Mesenchymal stem cell (in vitro differentiated cells and primary cell): ENCODE data around the gene RAD51B.

Experiments
- DNase-seq: peaks from one replicate; pipeline ENCODE4 v3.0.0-alpha.2; 2013
- H2AFZ ChIP-seq: one replicate; pipeline ENCODE4 v1.6.1; 2013; ENCODE audit warnings: low read depth, mild to moderate bottlenecking, control low read depth, inconsistent platforms, low read length, moderate library complexity
- H2AK5ac ChIP-seq: 2 replicates; pipeline ENCODE4 v1.6.1; 2013; ENCODE audit warnings: low read length, moderate library complexity, mild to moderate bottlenecking, inconsistent platforms; ENCODE audit not compliant: severe bottlenecking
- H2BK120ac ChIP-seq: one replicate; pipeline ENCODE4 v1.6.1; 2013; ENCODE audit warnings: low read depth, mild to moderate bottlenecking, inconsistent platforms, low read length, moderate library complexity
- H2BK12ac ChIP-seq, 2 experiments: one replicate each; pipeline ENCODE4 v1.6.1; 2013; ENCODE audit warnings: inconsistent platforms in 2 of 2, low read length in 2 of 2, mild to moderate bottlenecking in 2 of 2, moderate library complexity in 2 of 2, control low read depth in 1 of 2
- H2BK15ac ChIP-seq: one replicate; pipeline ENCODE4 v1.6.1; 2013; ENCODE audit warnings: mild to moderate bottlenecking, low read depth, inconsistent platforms; ENCODE audit not compliant: poor library complexity, severe bottlenecking
- H2BK5ac ChIP-seq: 2 replicates; pipeline ENCODE4 v1.6.1; 2013; ENCODE audit warnings: low read depth, mild to moderate bottlenecking, low read length, control low read depth, inconsistent platforms; ENCODE audit not compliant: poor library complexity, severe bottlenecking
- H3K14ac ChIP-seq, 2 experiments: one replicate each; pipeline ENCODE4 v1.6.1; 2013; ENCODE audit warnings: inconsistent platforms in 2 of 2, low read length in 2 of 2, control low read depth in 1 of 2, mild to moderate bottlenecking in 1 of 2, moderate library complexity in 1 of 2
- H3K18ac ChIP-seq, 2 experiments: one replicate each; pipeline ENCODE4 v1.6.1; 2013; ENCODE audit warnings: inconsistent platforms in 2 of 2, low read length in 2 of 2, control low read depth in 1 of 2, low read depth in 1 of 2, mild to moderate bottlenecking in 1 of 2
- H3K23ac ChIP-seq, 2 experiments: one replicate each; pipeline ENCODE4 v1.6.1; 2013; ENCODE audit warnings: inconsistent platforms in 2 of 2, low read length in 2 of 2, mild to moderate bottlenecking in 2 of 2, moderate library complexity in 2 of 2, control low read depth in 1 of 2
- H3K27ac ChIP-seq: 2 replicates; pipeline ENCODE4 v1.5.1; 2013; ENCODE audit warnings: mild to moderate bottlenecking, moderate library complexity, low read length, control low read depth, inconsistent platforms; ENCODE audit not compliant: poor library complexity, severe bottlenecking
- H3K27me3 ChIP-seq, 2 experiments: 2 replicates each; pipeline versions ENCODE4 v1.6.1 to v1.7.0; 2013; ENCODE audit warnings: low read length in 2 of 2, mild to moderate bottlenecking in 2 of 2, moderate library complexity in 2 of 2, control low read depth in 1 of 2, inconsistent platforms in 1 of 2; ENCODE audit not compliant: control insufficient read depth in 1 of 2, insufficient read depth in 1 of 2
- H3K36me3 ChIP-seq, 2 experiments: 2 replicates each; pipeline versions ENCODE4 v1.6.1 to v1.7.0; 2013; ENCODE audit warnings: low read length in 2 of 2, control low read depth in 1 of 2, inconsistent platforms in 1 of 2, low read depth in 1 of 2, mild to moderate bottlenecking in 1 of 2; ENCODE audit not compliant: insufficient read depth in 2 of 2, control insufficient read depth in 1 of 2
- H3K4ac ChIP-seq, 2 experiments: one replicate each; pipeline ENCODE4 v1.6.1; 2013; ENCODE audit warnings: inconsistent platforms in 2 of 2, low read length in 2 of 2, mild to moderate bottlenecking in 2 of 2, moderate library complexity in 2 of 2, control low read depth in 1 of 2, low read depth in 1 of 2
- H3K4me1 ChIP-seq: 2 replicates; pipeline ENCODE4 v1.6.1; 2013; ENCODE audit warnings: low read depth, low read length, control low read depth; ENCODE audit not compliant: control insufficient read depth, insufficient read depth
- H3K4me2 ChIP-seq: 2 replicates; pipeline ENCODE4 v1.6.1; 2013; ENCODE audit warnings: low read length, mild to moderate bottlenecking, inconsistent platforms; ENCODE audit not compliant: poor library complexity, severe bottlenecking
- H3K4me3 ChIP-seq, 2 experiments: 2 replicates each; pipeline versions ENCODE4 v1.5.1 to v1.7.0; 2013; ENCODE audit warnings: low read length in 2 of 2, mild to moderate bottlenecking in 2 of 2, control low read depth in 1 of 2, low read depth in 1 of 2; ENCODE audit not compliant: insufficient read depth in 1 of 2
- H3K79me1 ChIP-seq: replicated peaks from 2 replicates; pipeline ENCODE4 v1.6.1; 2013; ENCODE audit warnings: mild to moderate bottlenecking, control low read depth, low read length, inconsistent platforms; ENCODE audit not compliant: poor library complexity, severe bottlenecking
- H3K9ac ChIP-seq: 2 replicates; pipeline ENCODE4 v1.7.0; 2013; ENCODE audit warnings: mild to moderate bottlenecking, low read length, moderate library complexity
- H3K9me3 ChIP-seq: 2 replicates; pipeline ENCODE4 v1.7.0; 2013; ENCODE audit warnings: mild to moderate bottlenecking, low read length; ENCODE audit not compliant: control insufficient read depth
- H4K8ac ChIP-seq: one replicate; pipeline ENCODE4 v1.6.1; 2013; ENCODE audit warnings: inconsistent platforms, mild to moderate bottlenecking, low read length, moderate library complexity
- H4K91ac ChIP-seq: one replicate; pipeline ENCODE4 v1.6.1; 2013; ENCODE audit warnings: mild to moderate bottlenecking, low read length, inconsistent platforms
- WGBS: methylation state at CpG from one replicate; pipeline ENCODE4 v1.1.7; 2013; ENCODE audit warnings: mixed read lengths; 5-methylcytosine and 5-hydroxymethylcytosine counted together

RAD51B gene

DNA sequence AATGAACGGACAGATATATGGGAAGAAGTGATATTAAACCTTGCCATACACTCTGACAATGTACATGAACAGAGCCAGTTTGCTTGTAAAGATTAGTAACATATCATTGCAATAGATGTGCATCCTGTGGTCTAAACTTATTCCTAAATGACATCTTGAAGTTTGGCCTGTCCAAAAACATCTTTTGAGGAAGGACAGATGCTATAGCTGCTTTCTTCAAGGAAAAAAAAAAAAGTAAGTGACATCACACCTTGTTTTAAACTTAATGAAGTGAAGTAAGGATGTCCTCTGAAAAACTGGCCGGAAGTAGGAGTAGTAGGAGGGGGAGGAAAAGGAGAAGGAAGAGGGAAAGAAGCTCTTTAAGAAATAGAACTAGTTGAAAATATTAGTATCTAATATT is 132.8 kb downstream of the RAD51B start:
- no peaks in the 10 kb centered on the region for H3K36me3 ChIP-seq
- H4K91ac ChIP-seq, result no peak overlapping the region
- H3K14ac ChIP-seq, result no peak overlapping the region
- no peak overlapping the region for H3K18ac ChIP-seq
- no peak overlapping the region for H3K23ac ChIP-seq
- WGBS, result 82% methylated on average over 2 of the region's 2 CpGs
- H3K9me3 ChIP-seq, result no peaks in the 10 kb centered on the region
- no peak overlapping the region for H3K4me3 ChIP-seq
- peak overlapping the region; percentile 70 for H3K9ac ChIP-seq
- no peak overlapping the region for H3K4ac ChIP-seq
- no peak overlapping the region for H2AFZ ChIP-seq
- H3K27me3 ChIP-seq, result no peaks in the 10 kb centered on the region
- no peak overlapping the region for H2BK12ac ChIP-seq
- H2AK5ac ChIP-seq, result no peak overlapping the region
- H3K27ac ChIP-seq, result no peak overlapping the region
- H2BK15ac ChIP-seq, result no peak overlapping the region
- no peaks in the 10 kb centered on the region for H3K79me1 ChIP-seq
- H4K8ac ChIP-seq, result no peak overlapping the region
- no peak overlapping the region for H3K4me2 ChIP-seq
- no peak overlapping the region for H2BK5ac ChIP-seq
- DNase-seq, result no peak
- no peaks in the 10 kb centered on the region for H3K4me1 ChIP-seq
- H2BK120ac ChIP-seq, result no peak overlapping the region

DNA sequence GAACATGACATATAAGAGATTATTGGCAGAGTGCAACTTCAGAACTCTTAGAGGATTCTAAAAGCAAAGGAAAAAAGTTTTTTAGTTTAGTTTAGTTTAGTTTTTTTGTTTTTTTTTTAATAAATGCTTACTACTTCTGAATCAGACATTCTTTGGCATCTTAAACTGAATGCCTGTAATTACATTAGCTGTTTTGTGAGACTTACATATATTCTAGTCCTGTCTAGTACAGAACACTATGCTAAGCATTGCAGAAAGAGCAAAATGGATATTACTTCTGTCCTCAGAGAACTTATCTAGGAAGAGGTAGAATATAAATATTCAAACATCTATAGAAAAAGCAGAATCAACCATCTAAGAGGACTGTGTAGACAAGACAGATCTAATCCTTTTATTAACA is 133.2 kb downstream of the RAD51B start:
- Histone ChIP-seq H3K27me3 (no peaks in the 10 kb centered on the region), H3K14ac (no peak overlapping the region), H3K4me1 (no peaks in the 10 kb centered on the region), H3K4me3 (no peak overlapping the region), H3K79me1 (no peaks in the 10 kb centered on the region), H2BK120ac (no peak overlapping the region), H3K27ac (no peak overlapping the region), H2BK5ac (no peak overlapping the region), H3K18ac (no peak overlapping the region), H3K9me3 (no peaks in the 10 kb centered on the region), H3K4me2 (no peak overlapping the region), H4K8ac (no peak overlapping the region), H3K23ac (no peak overlapping the region), H4K91ac (no peak overlapping the region), H3K36me3 (no peaks in the 10 kb centered on the region), H3K4ac (no peak overlapping the region), H2AFZ (no peak overlapping the region), H2AK5ac (no peak overlapping the region), H2BK15ac (no peak overlapping the region), H2BK12ac (no peak overlapping the region), H3K9ac (peak overlapping the region; percentile 70)
- DNase-seq, result no peak

DNA sequence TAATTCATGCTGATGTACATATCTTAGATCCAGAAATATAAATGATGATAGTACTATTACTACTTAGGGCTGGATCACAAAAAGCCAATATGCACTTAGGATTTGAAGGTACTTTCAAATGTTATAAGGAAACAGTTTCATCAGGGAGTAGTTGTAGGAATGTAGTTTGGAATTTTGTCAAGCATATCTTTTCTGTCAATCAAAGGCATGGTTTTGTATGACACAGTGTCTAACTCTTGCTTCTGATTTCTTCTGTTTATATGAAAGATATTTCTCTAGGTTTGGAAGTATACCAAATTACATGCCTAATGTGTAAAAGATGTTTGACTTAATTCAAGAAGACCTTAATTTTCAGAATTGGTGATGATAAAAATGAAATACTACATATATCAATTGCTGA is 135.7 kb downstream of the RAD51B start:
- Histone ChIP-seq H3K14ac (no peak overlapping the region), H3K27ac (no peak overlapping the region), H4K8ac (no peak overlapping the region), H2BK120ac (no peak overlapping the region), H2BK12ac (no peak overlapping the region), H2AFZ (no peak overlapping the region), H2BK5ac (no peak overlapping the region), H2BK15ac (no peak overlapping the region), H3K36me3 (no peaks in the 10 kb centered on the region), H3K9ac (no peak overlapping the region), H3K4me3 (no peak overlapping the region), H3K9me3 (no peaks in the 10 kb centered on the region), H4K91ac (no peak overlapping the region), H3K18ac (no peak overlapping the region), H3K4me2 (no peak overlapping the region), H3K27me3 (no peaks in the 10 kb centered on the region), H3K4me1 (no peaks in the 10 kb centered on the region), H3K4ac (no peak overlapping the region), H3K23ac (no peak overlapping the region), H2AK5ac (no peak overlapping the region), H3K79me1 (no peaks in the 10 kb centered on the region)
- no peak for DNase-seq

DNA sequence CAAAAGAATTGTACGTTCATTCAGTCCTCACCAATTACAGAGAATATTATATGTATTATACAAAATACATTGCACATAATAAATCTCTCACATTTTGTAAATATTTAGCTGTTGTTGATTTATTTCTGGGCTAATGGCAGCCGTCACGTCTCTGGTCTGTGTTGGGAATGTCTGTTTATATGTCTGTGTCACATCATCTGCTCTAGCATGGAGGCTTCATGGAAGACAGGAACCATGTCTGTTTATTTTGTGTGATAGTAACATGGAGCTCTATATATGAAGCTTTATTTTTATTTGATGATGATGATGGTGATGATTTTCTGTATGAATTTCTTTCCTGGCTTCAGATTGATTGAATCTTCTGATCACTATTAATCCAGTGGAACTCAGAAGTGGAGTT is 138.4 kb downstream of the RAD51B start:
- Histone ChIP-seq H3K27ac (no peak overlapping the region), H4K8ac (no peak overlapping the region), H3K36me3 (no peaks in the 10 kb centered on the region), H3K4me2 (no peak overlapping the region), H4K91ac (no peak overlapping the region), H3K4me1 (no peaks in the 10 kb centered on the region), H3K18ac (no peak overlapping the region), H2AK5ac (no peak overlapping the region), H3K27me3 (no peaks in the 10 kb centered on the region), H3K14ac (no peak overlapping the region), H3K23ac (no peak overlapping the region), H2BK5ac (no peak overlapping the region), H3K4ac (no peak overlapping the region), H3K79me1 (no peaks in the 10 kb centered on the region), H2BK15ac (no peak overlapping the region), H2BK12ac (no peak overlapping the region), H3K4me3 (no peak overlapping the region), H2BK120ac (no peak overlapping the region), H3K9ac (no peak overlapping the region), H2AFZ (no peak overlapping the region), H3K9me3 (no peaks in the 10 kb centered on the region)
- DNase-seq, result peak; percentile 57
- 24% methylated on average over 2 of the region's 3 CpGs for WGBS
